HG02938 (cell line): Measurements from ENCODE around the gene LRRC74A.

Experiments
- ATAC-seq: cut with Tn5 transposase; IDR thresholded peaks from one replicate; pipeline ENCODE4 v1.9.1; 2021; ENCODE audit warnings: mild to moderate bottlenecking, moderate library complexity; ENCODE audit not compliant: unreplicated experiment

LRRC74A gene

GRCh38 chr14:76826122-76826521 lies at the start of gene LRRC74A:
TSS of gene LRRC74A (plus strand) at chr14:76826408. CDS start at chr14:76826698, 290 bp downstream.
- no peak for ATAC-seq

DNA sequence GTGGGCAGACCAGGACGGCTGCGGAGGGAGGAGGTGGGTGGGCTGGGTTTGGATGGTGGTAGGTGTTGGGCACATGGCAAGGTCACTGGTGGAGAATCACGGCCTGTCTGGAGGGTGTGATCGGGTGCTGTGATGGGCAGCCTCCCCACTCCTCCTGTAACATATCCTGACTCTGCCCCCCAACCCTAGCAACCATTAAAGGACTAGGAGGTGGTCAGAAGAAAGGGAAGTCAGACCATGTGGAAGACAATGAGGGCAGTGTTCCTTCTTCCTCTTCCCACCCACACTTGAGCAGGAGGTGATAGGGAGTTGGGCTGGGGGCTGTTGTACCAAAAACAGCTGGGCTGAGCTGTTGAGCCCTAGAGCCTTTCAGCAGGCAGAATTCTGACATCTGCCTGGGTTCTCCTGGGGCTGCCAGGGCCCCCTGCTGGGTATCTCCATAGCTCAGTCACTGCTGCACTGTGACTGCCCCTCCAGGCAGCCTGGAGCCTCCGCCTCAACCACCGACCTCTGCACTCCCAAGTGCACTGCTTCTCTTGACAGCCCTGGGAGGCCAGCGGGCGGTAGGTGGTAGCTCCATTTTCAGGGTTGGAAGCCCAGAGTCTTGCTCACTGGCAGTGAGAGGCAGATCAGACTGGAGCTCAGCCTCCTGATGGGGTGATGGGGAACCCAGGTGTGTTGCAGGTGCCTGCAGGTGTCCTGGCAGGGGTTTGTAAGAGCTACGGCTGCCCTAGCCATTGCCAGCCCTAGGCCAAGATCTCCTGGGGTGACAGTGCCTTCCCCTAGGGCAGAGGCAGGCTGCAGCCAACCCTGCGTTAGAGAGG lies 49.6 kb upstream of the LRRC74A start:
- ATAC-seq, result no peak

DNA sequence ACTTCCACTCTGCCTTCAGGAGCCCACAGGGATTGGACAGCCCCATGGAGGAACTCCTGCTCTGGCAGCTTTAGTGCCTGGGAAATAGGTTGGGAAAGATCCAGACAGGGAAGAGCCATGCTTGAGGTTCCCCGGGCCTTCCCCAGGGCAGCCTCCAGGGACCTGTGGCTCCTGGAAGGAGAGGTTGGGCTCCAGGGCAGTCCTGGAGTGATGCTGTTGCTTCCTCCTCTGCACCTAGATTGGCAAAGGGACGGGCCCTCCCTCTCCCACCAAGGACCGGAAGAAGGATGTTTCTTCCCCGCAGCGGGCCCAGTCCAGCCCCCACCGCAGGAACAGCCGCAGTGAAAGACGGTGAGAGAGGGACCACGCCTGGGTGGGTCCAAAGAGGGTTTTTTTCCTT lies 48.5 kb upstream of the LRRC74A start:
- no peak for ATAC-seq

DNA sequence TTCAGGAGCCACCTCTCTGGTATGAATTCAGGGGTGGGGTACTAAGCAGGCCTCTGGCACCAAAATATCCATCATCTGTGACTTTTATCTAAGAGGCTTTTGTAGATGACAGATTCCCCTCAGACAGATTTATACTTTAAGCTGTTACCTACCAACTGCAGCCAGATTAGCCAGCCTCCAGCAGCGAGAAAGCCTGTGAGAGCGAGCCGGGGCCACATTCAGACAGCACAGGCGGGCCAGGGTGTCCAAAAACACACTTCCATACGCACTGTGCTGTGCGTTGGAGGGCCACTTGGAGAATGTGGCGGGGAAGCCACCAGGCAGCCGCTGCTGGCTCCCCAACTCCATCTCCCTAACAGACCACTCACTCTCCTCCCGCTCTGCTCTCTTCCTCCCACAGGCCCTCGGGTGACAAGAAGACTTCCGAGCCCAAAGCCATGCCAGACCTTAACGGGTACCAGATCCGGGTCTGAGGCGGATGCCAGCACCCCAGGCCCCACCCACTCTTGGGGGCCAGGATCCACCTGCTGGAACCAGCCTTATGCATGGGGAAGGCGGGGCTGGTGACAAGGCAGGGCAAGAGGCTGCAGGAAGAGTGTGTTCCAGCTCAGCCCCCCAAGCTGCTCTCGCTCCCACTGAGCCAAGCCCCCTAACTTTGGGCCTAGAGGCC lies 47.5 kb upstream of the LRRC74A start:
- no peak for ATAC-seq

DNA sequence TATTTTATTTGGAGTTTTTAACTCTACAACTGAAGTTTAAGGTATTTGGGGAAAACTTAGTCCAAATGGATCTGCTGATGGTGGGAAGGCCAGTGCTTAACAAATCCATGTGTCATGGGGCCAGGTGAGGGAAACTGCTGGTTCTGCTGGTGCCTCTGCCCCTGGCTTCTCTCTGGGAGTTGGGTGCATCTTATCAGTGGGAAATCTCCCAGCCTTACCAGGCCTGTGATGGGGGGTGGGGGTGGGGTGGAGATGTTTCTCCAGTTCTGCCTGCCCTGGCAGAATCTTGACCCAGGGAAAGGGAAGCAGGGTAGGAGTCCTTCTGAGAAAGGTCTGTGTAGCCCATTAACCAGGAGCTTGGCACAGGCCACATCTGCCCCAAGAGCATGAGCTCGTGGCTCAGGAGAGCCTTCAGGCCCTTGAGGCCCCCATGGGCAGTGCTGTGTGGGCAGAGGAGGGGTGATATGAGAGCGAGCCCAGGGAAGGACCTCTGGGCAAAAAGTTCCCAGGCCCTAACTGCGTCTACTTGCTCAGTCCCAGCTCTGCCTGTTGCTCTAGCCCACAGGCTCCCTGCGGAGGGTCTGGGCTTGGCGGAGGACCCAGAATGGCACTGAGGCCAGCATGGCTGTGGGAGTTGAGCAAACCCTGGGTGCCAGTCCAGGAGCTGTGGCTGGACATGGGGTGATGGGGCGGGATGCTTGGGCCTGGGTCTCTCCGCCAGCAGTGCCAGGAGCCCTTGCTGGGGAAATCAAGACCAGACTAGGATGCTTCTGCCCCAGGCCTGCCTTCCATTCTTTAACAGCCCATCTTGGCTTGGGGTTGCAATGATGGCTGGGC lies 46.8 kb upstream of the LRRC74A start:
- ATAC-seq, result no peak

DNA sequence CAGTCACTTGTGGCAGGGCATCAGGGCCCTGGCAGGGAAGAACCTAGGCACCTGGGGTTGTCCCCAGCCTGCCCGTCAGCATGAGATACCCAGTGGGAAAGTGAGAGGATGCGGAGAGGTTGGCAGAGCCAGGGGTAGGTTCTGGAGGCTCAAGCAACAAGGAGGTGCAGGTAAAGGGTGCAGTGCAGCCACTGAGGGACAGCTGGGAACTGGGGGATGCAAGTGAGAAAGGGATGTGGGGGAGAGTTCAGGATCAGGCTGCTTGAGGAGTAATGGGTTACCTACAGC lies 46.2 kb upstream of the LRRC74A start:
- no peak for ATAC-seq

- ATAC-seq, result no peak
These were observed 45.8 kb upstream of the LRRC74A start for GRCh38 chr14:76780360-76780759.

DNA sequence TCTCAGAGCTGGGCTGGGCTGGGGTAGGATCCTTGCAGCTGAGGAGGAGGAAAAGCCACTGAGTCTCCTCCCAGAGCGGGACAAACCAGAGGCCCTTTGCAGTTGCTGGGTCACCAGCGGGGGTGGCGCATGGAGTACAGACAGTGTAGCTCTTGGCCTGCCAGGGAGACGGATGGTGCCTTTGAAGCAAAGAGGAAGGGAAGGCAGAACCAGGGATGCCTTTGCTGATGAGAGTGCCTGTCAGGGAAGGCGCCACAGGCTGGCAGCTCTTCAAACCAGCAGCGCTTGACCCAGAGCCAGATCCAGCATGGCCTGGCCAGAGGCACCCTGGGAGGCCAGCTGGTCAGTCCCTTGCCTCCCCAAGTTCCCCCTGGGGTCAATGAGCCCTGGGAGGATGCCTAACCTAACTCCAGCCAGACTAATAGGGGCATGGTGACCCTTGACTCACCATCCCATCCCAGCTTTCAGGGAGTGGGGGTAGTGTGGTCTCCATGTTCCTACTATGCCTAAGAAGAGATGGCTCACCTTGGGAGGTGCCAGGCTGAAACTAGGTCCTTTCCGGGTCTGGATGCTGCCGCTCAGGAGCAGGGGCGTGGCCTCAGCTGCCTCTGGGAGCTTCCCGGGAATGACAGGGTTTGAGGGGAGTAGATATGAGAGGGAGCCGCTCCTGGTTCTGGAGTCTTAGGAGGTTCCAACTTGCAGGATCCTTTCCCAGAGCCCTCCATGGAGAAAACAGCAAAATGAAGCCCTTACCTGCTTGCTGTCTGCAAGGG lies 45.1 kb upstream of the LRRC74A start:
- ATAC-seq, result no peak

DNA sequence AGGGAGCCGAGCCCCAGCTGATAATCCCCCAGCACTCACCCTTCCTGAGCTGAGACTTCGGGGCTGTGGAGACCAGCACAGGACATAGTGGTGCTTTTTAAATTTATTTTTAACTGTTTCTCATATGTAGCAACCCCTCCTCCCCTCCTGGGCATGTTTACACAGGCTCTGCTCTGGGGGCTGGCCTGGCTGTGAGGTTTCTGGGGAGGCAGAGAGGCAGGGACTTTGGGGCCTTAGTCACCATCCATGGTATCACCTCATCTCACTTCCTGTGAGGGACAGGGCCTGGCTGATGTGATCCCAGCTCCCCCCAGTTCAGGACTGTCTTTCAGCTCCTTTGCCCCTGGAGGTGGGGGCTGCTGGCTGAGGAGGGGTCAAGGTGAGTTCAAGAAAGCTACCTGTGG lies 44.6 kb upstream of the LRRC74A start:
- ATAC-seq, result no peak

- ATAC-seq, result no peak
These were observed 43.9 kb upstream of the LRRC74A start for GRCh38 chr14:76782115-76782884.

DNA sequence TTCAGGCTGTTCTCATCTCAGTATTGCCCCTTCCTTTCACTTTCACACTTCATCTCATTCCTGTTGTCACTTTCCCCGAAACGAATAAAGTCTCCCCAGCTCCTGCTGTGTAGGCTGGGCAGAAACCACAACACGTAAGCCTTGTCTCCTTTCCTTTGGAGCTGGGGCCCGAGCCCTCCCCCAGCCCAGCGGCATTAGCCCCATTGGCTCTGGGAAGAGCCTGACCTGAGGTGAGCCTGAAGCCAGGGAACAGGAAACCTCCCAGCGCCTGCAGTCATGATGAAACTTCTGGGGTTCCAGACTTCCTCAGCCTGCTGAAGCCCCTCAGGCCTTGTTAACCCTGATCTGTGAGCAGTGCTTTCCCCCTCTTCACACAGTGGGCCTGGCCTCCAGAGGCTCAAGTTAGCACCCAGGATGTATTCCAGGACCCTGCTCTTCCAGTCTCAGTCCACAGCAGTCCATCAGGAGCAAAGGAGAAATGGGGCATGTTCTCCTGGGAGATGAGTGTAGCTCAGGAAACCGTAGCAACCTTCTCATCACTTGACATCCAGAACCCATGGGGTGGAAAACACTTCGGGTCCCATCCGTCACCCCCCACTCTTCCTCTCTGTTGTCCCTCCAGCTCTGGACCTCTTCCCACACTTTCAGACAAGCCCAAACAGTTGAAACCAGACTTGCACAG lies 43.2 kb upstream of the LRRC74A start:
- ATAC-seq, result no peak

- no peak for ATAC-seq
These were observed 41.8 kb upstream of the LRRC74A start for GRCh38 chr14:76784266-76784874.

- ATAC-seq, result peak; percentile 82
These were observed 41.3 kb upstream of the LRRC74A start for GRCh38 chr14:76784881-76785280.

DNA sequence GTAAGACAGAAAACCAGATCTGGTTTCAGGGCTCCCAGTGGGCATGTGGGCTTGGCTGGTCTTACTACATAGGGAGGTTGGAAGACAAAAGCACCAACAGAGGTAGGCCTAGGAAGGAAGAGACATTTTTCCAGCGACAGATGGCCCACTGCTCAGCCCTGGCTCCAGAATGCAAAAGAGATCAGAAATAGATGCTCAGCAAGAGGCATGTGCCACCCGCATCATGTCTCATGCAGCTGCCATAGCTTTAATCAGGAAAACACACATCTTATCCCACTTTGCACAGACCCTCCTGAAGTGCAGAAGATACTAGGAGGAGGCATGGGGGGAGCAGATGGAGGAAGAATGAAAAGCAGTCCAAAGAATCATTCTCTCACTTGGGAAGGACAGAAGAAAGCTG lies 39.6 kb upstream of the LRRC74A start:
- no peak for ATAC-seq

- ATAC-seq, result no peak
These were observed 33.8 kb upstream of the LRRC74A start for GRCh38 chr14:76792422-76792821.

- no peak for ATAC-seq
These were observed 32.9 kb upstream of the LRRC74A start for GRCh38 chr14:76793324-76793723.

DNA sequence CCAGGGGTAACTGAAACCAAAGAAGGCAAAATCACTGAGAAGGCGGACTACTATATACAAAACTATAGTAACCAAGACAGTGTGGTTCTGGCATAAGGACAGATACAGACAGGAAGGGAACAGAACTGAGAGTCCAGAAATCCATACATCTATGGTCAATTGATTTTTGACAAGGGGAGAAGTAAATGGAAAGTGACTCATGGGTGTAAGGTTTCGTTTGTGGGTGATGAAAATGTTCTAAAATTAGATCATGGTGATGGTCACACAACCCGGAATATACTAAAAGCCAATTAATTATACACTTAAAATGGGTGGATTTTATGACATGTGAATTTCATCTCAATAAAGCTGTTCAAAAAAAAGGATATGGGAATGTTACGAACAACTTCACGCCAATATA lies 32.3 kb upstream of the LRRC74A start:
- no peak for ATAC-seq

DNA sequence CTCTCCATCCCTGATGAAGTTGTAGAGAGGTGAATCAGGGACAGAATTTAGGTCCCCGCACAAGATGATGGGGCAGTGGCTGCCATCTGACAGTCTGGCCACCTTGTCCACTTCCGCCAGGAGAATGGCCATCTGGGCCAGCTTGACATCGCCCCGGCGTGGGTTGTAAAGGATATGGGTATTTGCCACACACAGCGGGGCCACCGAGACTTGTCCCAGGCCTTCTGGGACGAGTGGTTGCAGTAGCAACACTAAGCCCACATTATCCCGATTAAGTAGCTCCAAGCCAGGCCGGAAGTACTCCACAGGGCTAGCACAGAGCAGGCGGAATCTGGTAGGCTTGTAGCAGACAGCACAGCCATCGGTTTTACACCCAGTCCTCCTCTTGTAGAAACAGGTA lies 19.8 kb upstream of the LRRC74A start:
- no peak for ATAC-seq

DNA sequence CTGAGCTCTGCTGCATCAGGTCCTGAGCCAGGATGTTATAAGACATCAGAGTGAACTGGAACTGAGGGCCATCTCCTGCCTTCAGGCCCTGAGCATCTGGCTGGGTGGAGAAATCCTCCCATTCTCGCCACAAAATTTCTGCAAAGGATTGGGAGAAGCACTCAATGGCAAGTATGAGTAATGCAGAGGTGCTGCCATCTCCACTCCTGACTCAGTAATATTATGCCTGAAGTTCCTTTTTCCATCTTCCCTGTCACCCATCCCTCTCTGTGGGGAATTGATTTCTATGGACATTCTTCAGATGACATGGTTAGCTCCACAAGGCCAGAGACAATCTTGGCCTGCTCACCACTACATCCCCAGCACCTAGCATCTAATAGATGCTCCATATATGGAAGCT lies 18.2 kb upstream of the LRRC74A start:
- no peak for ATAC-seq
